ENCODE results near the gene ATG10. TPM values are rescaled to one million over a fixed set of nuclear protein-coding genes. Genes with fewer than 3 reads are reported as not detected.

The ATG10 gene
- total and polyA plus RNA-seq, 2 experiments from 2014 or later: 12.5 to 17.7 TPM

GRCh38 chr5:82018462-82018861 is 46.6 kb downstream of the ATG10 start:
- ATAC-seq: no peak; the same call in 2 of the 3 replicates
- peaks cover 20% of the 10 kb centered on the region for H3K36me3 Mint-ChIP-seq (ENCODE audit: low read depth)

More at GRCh38 chr5:82018462-82018861, 46.6 kb downstream of the ATG10 start:
- H4K20me1 ChIP-seq (replicated peaks; ENCODE audit: insufficient read depth): no peaks in the 10 kb centered on the region
- H3K4me1 ChIP-seq (ENCODE audit: insufficient read depth): peaks cover 28% of the 10 kb centered on the region
- no peaks in the 10 kb centered on the region for H3K27me3 ChIP-seq (ENCODE audit: insufficient read depth)
- H3K9me3 Mint-ChIP-seq: peaks cover 10% of the 10 kb centered on the region
- no peak overlapping the region for H3K27ac ChIP-seq (ENCODE audit: low read depth)
- no peak for TF ChIP-seq ETS1 (IDR thresholded peaks at IDR 0.05)
- no peak for TF ChIP-seq REST (IDR thresholded peaks at IDR 0.05; ENCODE audit: unreplicated experiment)
- TF ChIP-seq CTCF (conservative IDR thresholded peaks at IDR 0.05; ENCODE audit: low read depth in 2 of 2): no peak
- no peak for TF ChIP-seq STAT1 (IDR thresholded peaks at IDR 0.05; ENCODE audit: unreplicated experiment)
- no peak for TF ChIP-seq ZNF114 (CRISPR knock-in tag; IDR thresholded peaks at IDR 0.05)
- TF ChIP-seq POLR2AphosphoS5 (IDR thresholded peaks at IDR 0.05; ENCODE audit: low read depth): no peak
- no peak for TF ChIP-seq ZNF331 (CRISPR knock-in tag; IDR thresholded peaks at IDR 0.05; ENCODE audit: low read depth)
- no peak for TF ChIP-seq JUNB (IDR thresholded peaks at IDR 0.05; ENCODE audit: unreplicated experiment)
- no peak for TF ChIP-seq NANOG (IDR thresholded peaks at IDR 0.05; ENCODE audit: borderline replicate concordance)
- no peak for TF ChIP-seq EZH2phosphoT487 (IDR thresholded peaks at IDR 0.05; ENCODE audit: unreplicated experiment)
- TF ChIP-seq EZH2 (IDR thresholded peaks at IDR 0.05; ENCODE audit: low read depth, unreplicated experiment): no peak
- TF ChIP-seq ZNF462 (CRISPR knock-in tag; IDR thresholded peaks at IDR 0.05): no peak
- TF ChIP-seq CREB1 (CRISPR knock-in tag; IDR thresholded peaks at IDR 0.05; ENCODE audit: low read depth): no peak
- no peak overlapping the region for H3K4me3 ChIP-seq
- H3K4me2 ChIP-seq: no peak overlapping the region
- no peak overlapping the region for H2AFZ ChIP-seq
- H3K4me1 Mint-ChIP-seq: peaks cover 27% of the 10 kb centered on the region
- no peak overlapping the region for H3K27ac Mint-ChIP-seq
- H3K9me2 ChIP-seq (ENCODE audit: insufficient read depth): 0 out of 2 replicates have a peak, but pooled peaks cover 2% of the 10 kb centered on the region
- no peak overlapping the region for H3K4me3 Mint-ChIP-seq
- DNase-seq (ENCODE audit: low spot score): no peak
- H3K36me3 ChIP-seq (ENCODE audit: insufficient read depth): no peaks in the 10 kb centered on the region
- no peaks in the 10 kb centered on the region for H3K27me3 Mint-ChIP-seq (ENCODE audit: insufficient read depth, low read depth, poor library complexity)
- H3K79me2 ChIP-seq (replicated peaks; ENCODE audit: insufficient read depth): no peaks in the 10 kb centered on the region
- H3F3A ChIP-seq (replicated peaks; ENCODE audit: low read depth): no peaks in the 10 kb centered on the region
